Spinal cord (tissue), 10 donors: ENCODE measurements around the gene PTPRB. TPM values are rescaled to one million over a fixed set of nuclear protein-coding genes. Genes with fewer than 3 reads are reported as not detected.

Experiments
- DNase-seq, 6 donors: peaks; one replicate each; pipeline versions ENCODE4 v3.0.0 to v3.0.0-alpha.2; 2013 to 2015; ENCODE audit warnings: low spot score in 6 of 6, low read depth in 4 of 6
- H3K27ac ChIP-seq: one replicate; pipeline ENCODE4 v1.5.1; 2013; ENCODE audit warnings: low read depth, low read length, control low read depth
- H3K27me3 ChIP-seq: one replicate; pipeline ENCODE4 v1.6.1; 2013; ENCODE audit warnings: low read length; ENCODE audit not compliant: control insufficient read depth, insufficient read depth
- H3K36me3 ChIP-seq: one replicate; pipeline ENCODE4 v1.6.1; 2013; ENCODE audit warnings: low read length; ENCODE audit not compliant: control insufficient read depth, insufficient read depth
- H3K4me1 ChIP-seq: one replicate; pipeline ENCODE4 v1.6.1; 2013; ENCODE audit warnings: low read length; ENCODE audit not compliant: control insufficient read depth, insufficient read depth
- H3K4me3 ChIP-seq: one replicate; pipeline ENCODE4 v1.5.1; 2013; ENCODE audit warnings: low read depth, low read length, control low read depth
- H3K9me3 ChIP-seq: one replicate; pipeline ENCODE4 v1.6.1; 2013; ENCODE audit warnings: low read length; ENCODE audit not compliant: control insufficient read depth, insufficient read depth
- WGBS: methylation state at CpG from one replicate; pipeline ENCODE4 v1.1.5; 2013; ENCODE audit warnings: missing lambda C conversion rate; ENCODE audit not compliant: insufficient coverage; 5-methylcytosine and 5-hydroxymethylcytosine counted together
- polyA plus RNA-seq, 2 donors: library from polyadenylated mRNA; unstranded; fragments of 120-200 nt; gene quantifications; one replicate each; pipeline ENCODE4 v1.2.1, GENCODE V29; 2013; ENCODE audit not compliant: insufficient read length in 2 of 2
- total RNA-seq, 2 donors: library from RNA; depleted of rRNA in 1 of 2; stranded (reverse); fragments of 120-200 nt in 1 of 2; fragments of >200 nt in 1 of 2; gene quantifications; one replicate each; pipeline versions ENCODE4 v1.2.3 to v1.2.4, GENCODE V29; 2013 to 2014
- donor health status: healthy.

The PTPRB gene
- total and polyA plus RNA-seq, 4 donors, result 6.7 to 24.7 (median 12.3) TPM

DNA sequence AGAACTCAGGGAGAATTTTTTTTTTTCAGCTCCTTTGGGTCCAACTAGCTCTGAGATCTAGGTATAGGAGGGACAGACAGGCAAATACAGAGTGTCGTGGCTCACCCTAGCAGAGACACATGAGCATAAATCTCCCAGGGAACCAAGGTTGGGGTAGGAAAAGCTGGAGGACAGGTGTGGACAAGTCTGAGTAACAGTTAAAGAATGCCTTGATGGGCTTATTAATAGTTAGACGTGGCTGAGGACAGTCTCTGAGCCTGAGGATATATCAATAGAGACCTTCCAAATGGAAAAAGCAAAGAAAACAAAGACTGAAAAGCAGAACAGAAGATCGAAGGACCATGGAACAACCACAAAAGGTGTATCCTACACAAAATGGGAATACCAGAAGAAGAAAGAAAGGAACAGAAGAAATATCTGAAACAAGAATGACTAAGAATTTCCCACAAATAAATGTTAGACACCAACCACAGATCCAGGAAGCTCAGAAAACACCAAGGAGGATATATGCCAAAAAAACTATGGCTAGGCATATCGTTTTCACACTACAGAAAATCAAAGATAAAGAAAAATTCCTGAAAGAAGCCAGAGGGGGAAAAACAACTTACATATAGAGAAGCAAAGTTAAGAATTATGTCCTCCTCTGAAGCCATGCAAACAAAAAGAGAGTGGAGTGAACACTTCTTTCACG lies 80.9 kb downstream of the PTPRB start:
- WGBS, result 100% methylated on average over 2 of the region's 5 CpGs

DNA sequence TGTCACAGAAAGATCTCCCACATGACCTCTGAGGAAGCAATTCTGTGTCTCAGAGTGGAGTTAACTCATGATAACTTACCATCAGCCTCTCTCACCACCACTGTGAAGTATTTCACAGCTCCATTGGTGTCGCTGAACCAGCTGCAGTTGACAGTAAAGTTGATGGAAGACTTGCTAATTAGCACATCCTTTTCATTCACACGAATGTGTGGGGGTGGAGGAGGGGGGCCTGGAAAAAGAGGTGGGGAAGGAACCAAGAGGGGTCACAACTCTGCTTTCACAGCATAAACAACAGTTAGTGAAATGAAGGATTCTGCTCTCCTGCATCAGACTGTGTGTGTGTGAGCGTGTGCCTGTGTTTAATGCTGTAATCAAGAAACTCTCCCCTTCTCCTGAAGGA lies 82.1 kb downstream of the PTPRB start:
- H3K36me3 ChIP-seq, result no peaks in the 10 kb centered on the region
- no peaks in the 10 kb centered on the region for H3K27me3 ChIP-seq
- 0% methylated on average over 1 of the region's 3 CpGs for WGBS
- no peak overlapping the region for H3K4me3 ChIP-seq
- H3K9me3 ChIP-seq, result no peaks in the 10 kb centered on the region
- H3K4me1 ChIP-seq, result peaks cover 4% of the 10 kb centered on the region
- peak in 2 of 6 donors; percentile 13 to 65 for DNase-seq
- H3K27ac ChIP-seq, result no peak overlapping the region

More for the DNA sequence above, 80.9 kb downstream of the PTPRB start:
- Histone ChIP-seq H3K4me3 (no peak overlapping the region), H3K36me3 (no peaks in the 10 kb centered on the region), H3K4me1 (peaks cover 4% of the 10 kb centered on the region), H3K27ac (no peak overlapping the region), H3K9me3 (no peaks in the 10 kb centered on the region), H3K27me3 (no peaks in the 10 kb centered on the region)
- DNase-seq, result no peak

GRCh38 chr12:70553391-70553859 lies 83.8 kb downstream of the PTPRB start:
- H3K27me3 ChIP-seq, result no peaks in the 10 kb centered on the region
- no peaks in the 10 kb centered on the region for H3K9me3 ChIP-seq
- H3K27ac ChIP-seq, result no peak overlapping the region
- no peak for DNase-seq
- no CpG with 5 or more reads among the region's 2 CpGs for WGBS
- H3K4me3 ChIP-seq, result no peak overlapping the region
- H3K36me3 ChIP-seq, result no peaks in the 10 kb centered on the region
- H3K4me1 ChIP-seq, result peaks cover 4% of the 10 kb centered on the region

DNA sequence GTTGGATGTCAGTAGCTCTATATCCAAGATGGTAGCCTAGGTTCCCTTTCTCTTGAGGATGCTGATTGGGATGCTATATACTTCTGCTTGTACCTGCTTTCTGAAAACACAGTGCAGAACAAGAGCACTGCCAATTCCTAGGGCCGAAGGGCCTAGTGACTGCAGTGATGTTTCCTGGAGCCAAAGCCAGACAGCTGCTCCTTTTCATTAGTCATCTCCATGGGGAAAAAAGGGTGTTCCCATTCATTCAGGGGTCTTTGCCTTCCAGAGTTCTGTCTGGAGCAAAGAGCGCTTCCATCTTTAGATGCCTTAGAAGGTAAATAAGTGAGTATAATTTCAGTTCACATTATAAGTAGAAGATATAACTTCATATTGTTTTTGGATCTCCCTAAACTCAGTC lies 85.5 kb downstream of the PTPRB start:
- Histone ChIP-seq H3K4me3 (no peak overlapping the region), H3K36me3 (no peaks in the 10 kb centered on the region), H3K27ac (no peak overlapping the region), H3K4me1 (peaks cover 4% of the 10 kb centered on the region), H3K9me3 (no peaks in the 10 kb centered on the region), H3K27me3 (no peaks in the 10 kb centered on the region)
- WGBS, result 40% methylated on average over 1 of the region's 2 CpGs
- no peak for DNase-seq

- 96% methylated on average over 5 of the region's 6 CpGs for WGBS
- Histone ChIP-seq H3K27me3 (no peaks in the 10 kb centered on the region), H3K4me1 (no peaks in the 10 kb centered on the region), H3K36me3 (no peaks in the 10 kb centered on the region), H3K9me3 (no peaks in the 10 kb centered on the region), H3K4me3 (no peak overlapping the region), H3K27ac (no peak overlapping the region)
- no peak for DNase-seq
These were observed 87.0 kb downstream of the PTPRB start for GRCh38 chr12:70550180-70550577.

GRCh38 chr12:70549340-70550179 lies 87.7 kb downstream of the PTPRB start:
- H3K4me3 ChIP-seq, result no peak overlapping the region
- H3K27me3 ChIP-seq, result no peaks in the 10 kb centered on the region
- WGBS, result 78% methylated on average over 4 of the region's 10 CpGs
- no peak for DNase-seq
- no peak overlapping the region for H3K27ac ChIP-seq
- no peaks in the 10 kb centered on the region for H3K9me3 ChIP-seq
- H3K36me3 ChIP-seq, result no peaks in the 10 kb centered on the region
- H3K4me1 ChIP-seq, result no peaks in the 10 kb centered on the region

GRCh38 chr12:70543444-70543843 lies 93.8 kb downstream of the PTPRB start:
- no peaks in the 10 kb centered on the region for H3K4me1 ChIP-seq
- H3K27me3 ChIP-seq, result no peaks in the 10 kb centered on the region
- no peak overlapping the region for H3K4me3 ChIP-seq
- 84% methylated on average over 6 of the region's 6 CpGs for WGBS
- no peaks in the 10 kb centered on the region for H3K9me3 ChIP-seq
- H3K27ac ChIP-seq, result no peak overlapping the region
- H3K36me3 ChIP-seq, result no peaks in the 10 kb centered on the region
- no peak for DNase-seq

DNA sequence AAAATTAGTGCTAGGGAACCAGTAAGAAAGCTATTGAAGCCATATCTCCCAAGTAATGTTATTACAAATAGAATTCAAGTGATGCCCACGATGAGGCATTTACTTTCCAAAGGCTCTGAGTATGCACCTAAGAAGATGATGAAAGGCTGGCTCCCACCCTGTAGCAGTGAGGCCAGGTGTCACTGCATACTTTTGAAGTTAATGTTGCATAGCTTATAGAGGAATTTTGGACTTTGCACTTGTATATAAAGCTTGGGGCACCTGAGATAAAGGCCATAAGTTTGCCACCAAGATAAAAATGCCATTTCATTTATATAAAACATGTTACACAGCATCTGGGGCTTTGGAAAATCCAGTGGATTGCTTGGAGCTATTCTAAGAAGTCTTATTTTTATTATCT lies 96.2 kb downstream of the PTPRB start:
- DNase-seq, result no peak
- H3K4me3 ChIP-seq, result no peak overlapping the region
- no peaks in the 10 kb centered on the region for H3K9me3 ChIP-seq
- no peaks in the 10 kb centered on the region for H3K36me3 ChIP-seq
- no peaks in the 10 kb centered on the region for H3K27me3 ChIP-seq
- no peak overlapping the region for H3K27ac ChIP-seq
- WGBS, result no CpG with 5 or more reads among the region's 1 CpG
- H3K4me1 ChIP-seq, result peaks cover 7% of the 10 kb centered on the region

- Histone ChIP-seq H3K27ac (peak overlapping the region; percentile 85), H3K9me3 (no peaks in the 10 kb centered on the region), H3K4me1 (peaks cover 7% of the 10 kb centered on the region), H3K4me3 (no peak overlapping the region), H3K27me3 (no peaks in the 10 kb centered on the region), H3K36me3 (no peaks in the 10 kb centered on the region)
- 96% methylated on average over 10 of the region's 10 CpGs for WGBS
- no peak for DNase-seq
These were observed 100.6 kb downstream of the PTPRB start for GRCh38 chr12:70536650-70537049.
